ENCODE results near the gene TUT4.

TUT4 gene

DNA sequence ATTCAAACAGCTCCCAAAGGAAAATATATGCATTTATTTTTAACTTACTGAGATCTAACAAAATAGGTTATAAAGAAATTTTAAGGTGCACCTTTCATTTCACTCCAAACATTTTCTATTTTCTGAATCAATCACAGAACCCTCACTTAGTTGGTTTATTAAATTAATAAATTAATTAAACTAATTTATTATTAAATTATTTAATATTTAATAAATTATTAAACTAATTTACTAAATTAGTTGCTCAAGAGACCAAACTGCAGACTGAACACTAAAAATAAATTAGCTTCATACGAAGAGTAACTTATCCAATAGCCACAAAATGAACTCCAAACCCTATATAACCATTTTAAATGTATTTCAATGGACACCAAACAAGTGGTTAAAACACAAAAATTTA, 80.5 kb downstream of the TUT4 start:
- DNase-seq (ENCODE audit: low spot score), result no peak

GRCh38 chr1:52469108-52469507, 83.8 kb downstream of the TUT4 start:
- no peak for DNase-seq (ENCODE audit: low spot score)

DNA sequence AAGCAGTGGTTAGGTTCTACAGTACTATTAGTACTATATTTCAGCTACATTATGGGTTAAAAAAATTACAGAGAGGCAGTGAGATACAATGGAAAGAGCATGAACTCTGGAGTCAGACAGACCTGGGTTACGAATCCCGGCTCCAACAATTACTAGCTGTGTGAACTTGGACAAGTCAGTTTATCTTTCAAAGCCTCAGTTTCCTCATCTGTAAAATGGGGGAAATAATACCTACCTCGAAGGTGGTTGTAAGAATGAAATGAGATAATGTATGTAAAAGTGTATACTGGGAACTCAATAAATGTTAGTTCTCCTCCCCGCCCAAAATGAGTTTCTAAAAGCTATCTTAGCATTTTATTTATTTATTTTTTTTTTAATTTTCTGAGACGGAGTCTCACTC, 89.0 kb downstream of the TUT4 start:
- DNase-seq (ENCODE audit: low spot score), result no peak

GRCh38 chr1:52461821-52462220, 91.1 kb downstream of the TUT4 start:
- no peak for DNase-seq (ENCODE audit: low spot score)

DNA sequence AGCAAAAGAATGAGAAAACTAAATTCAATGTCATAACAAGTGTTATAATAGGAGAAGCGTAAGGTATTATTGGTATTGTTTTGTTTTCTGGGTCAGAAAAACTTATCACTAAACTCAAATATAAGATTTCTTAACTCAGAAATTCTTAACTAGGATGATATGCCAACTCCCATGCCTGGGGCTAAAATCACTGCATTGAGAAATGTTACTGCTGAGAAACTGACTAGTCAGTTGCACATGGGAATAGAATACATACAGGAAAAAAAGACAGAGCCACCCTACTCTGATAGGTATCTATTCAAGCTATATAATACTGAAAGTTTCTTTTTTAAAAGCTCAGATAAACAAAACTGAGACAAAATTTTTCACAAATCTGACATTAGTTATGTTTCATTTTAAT, 92.2 kb downstream of the TUT4 start:
- no peak for DNase-seq (ENCODE audit: low spot score)

DNA sequence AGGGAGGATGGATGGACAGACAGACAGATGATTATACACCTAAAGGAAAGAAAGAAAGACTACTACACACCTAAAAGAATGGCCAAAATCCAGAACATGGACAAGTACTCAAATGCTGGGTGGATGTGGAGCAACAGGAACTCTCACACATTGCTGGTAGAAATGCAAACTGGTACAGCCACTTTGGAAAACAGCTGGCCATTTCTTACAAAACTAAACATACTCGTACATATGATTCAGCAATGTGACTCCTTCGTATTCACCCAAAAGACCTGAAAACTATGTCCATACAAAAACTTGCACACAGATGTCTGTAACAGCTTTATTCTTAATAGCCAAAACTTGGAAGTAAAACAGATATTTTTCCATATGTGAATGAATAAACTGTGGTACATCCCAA, 97.2 kb downstream of the TUT4 start:
- DNase-seq (ENCODE audit: low spot score), result no peak

DNA sequence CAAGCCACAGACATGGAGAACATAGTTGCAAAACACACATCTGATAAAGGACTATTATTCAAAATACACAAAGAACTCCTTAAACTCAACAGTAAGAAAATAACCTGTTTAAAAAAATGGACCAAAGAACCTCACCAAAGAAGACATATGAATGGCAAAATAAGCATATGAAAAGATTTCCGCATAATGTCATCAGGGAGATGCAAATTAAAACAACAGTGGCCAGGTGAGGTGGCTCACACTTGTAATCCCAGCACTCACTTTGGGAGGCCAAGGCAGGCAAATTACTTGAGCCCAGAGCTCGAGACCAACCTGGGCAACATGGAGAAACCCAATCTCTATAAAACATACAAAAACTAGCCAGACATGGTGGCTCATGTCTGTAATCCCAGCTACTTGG, 98.1 kb downstream of the TUT4 start:
- no peak for DNase-seq (ENCODE audit: low spot score)

DNA sequence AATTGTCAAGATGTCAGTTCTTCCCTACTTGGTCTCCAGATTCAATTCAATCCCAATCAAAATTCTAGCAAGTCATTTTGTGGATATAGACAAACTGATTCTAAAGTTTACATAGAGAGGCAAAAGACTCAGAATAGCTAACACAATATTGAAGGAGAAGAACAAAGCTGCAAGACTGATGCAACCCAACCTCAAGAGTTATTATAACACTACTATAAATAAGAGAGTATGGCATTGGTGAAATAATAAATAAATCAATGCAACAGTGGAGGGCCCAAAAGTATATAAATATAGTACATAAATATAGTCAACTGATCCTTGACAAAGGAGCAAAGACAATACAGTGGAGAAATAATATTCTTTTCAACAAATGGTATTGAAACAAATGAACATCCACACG, 98.8 kb downstream of the TUT4 start:
- DNase-seq (ENCODE audit: low spot score), result no peak

GRCh38 chr1:52444463-52444862, 108.4 kb downstream of the TUT4 start:
- no peak for DNase-seq (ENCODE audit: low spot score)

DNA sequence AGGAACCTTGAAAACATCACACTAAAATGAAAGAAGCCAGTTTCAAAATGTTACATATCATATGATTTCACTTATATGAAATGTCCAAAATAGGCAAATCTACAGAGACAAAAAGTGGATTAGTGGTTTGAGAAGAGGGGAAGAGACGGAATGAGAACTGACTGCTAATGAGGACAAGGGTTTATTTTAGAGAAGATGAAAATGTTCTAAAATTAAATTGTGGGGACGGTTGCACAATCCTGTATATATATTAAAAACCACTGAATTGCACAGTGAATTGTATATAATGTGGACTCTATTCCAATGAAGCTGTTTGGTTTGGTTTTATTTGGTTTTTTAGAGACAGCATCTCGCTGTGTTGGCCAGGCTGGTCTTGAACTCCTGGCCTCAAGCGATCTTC, 112.9 kb downstream of the TUT4 start:
- DNase-seq (ENCODE audit: low spot score), result no peak

- no peak for DNase-seq (ENCODE audit: low spot score)
Observed at GRCh38 chr1:52436817-52437216, 116.1 kb downstream of the TUT4 start.

- no peak for DNase-seq (ENCODE audit: low spot score)
Observed at GRCh38 chr1:52435650-52436049, 117.2 kb downstream of the TUT4 start.

GRCh38 chr1:52435211-52435610, 117.7 kb downstream of the TUT4 start:
- no peak for DNase-seq (ENCODE audit: low spot score)

DNA sequence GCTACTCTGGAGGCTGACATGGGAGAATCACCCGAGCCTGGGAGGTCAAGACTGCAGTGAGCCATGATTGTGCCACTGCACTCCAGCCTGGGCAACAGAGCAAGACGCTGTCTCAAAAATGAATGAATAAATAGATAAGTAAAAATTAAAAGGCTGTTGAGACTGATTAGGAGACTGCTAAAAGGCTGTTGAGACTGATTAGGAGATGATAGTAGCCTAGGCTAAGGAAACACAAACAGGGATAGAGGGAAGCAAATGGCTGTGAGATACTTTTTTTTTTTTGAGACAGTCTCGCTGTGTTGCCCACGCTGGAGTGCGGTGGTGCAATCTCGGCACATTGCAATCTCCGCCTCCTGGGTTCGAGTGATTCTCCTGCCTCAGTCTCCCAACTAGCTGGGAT, 120.1 kb downstream of the TUT4 start:
- DNase-seq (ENCODE audit: low spot score), result no peak

DNA sequence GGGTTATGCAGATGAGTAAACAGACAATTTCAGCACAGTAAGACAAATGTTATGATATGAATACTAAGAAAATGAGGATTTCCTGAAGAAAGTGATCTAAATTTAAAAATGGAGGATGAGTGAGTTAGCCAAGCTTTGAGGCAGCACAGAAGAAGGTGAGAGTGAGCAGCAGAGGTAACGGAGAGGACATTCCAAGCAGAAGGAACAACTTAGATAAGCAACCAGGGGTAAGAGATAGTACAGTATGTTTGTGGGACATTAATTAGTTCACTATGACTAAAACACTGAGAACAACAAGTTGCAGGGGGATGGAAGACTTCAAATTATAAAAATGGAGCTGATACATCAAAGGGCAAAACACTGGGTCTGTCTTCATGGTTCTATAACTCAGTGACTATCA, 125.7 kb downstream of the TUT4 start:
- no peak for DNase-seq (ENCODE audit: low spot score)

GRCh38 chr1:52426371-52426770, 126.5 kb downstream of the TUT4 start:
- no peak for DNase-seq (ENCODE audit: low spot score)

- no peak for DNase-seq (ENCODE audit: low spot score)
Observed at GRCh38 chr1:52424813-52425212, 128.1 kb downstream of the TUT4 start.

- DNase-seq (ENCODE audit: low spot score), result no peak
Observed at GRCh38 chr1:52424231-52424636, 128.7 kb downstream of the TUT4 start.

GRCh38 chr1:52423771-52424170, 129.1 kb downstream of the TUT4 start:
- DNase-seq (ENCODE audit: low spot score), result no peak

- DNase-seq (ENCODE audit: low spot score), result no peak
Observed at GRCh38 chr1:52423055-52423454, 129.8 kb downstream of the TUT4 start.

- no peak for DNase-seq (ENCODE audit: low spot score)
Observed at GRCh38 chr1:52420713-52421112, 132.2 kb downstream of the TUT4 start.

GRCh38 chr1:52416811-52417210, 136.1 kb downstream of the TUT4 start:
- no peak for DNase-seq (ENCODE audit: low spot score)

DNA sequence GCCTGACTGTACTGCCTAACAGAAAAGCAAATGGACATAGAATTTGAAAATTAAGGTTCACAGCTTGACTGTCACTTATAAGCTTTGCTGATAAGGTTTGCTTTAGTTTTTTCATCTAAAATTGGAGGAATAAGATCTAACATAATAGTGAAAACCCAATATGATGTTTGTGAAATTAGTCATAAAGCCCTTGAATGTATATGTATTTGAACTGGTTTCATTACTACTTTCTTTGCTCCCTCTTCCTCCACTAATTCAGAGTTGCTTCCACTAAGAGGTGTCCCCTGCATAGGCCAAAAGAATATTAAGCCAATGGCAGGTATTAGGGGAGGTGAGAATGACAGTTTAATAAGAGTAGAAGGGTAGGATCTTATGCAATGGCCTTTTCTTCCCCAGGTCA, 137.9 kb downstream of the TUT4 start:
- DNase-seq (ENCODE audit: low spot score), result no peak

GRCh38 chr1:52413410-52413989, 139.4 kb downstream of the TUT4 start:
- DNase-seq (ENCODE audit: low spot score), result no peak

GRCh38 chr1:52404975-52405338, 147.9 kb downstream of the TUT4 start:
- no peak for DNase-seq (ENCODE audit: low spot score)

Data from iPS-NIHi11 (cell line).